B cell (primary cell): ENCODE results near the gene DBP. TPM values are rescaled to one million over a fixed set of nuclear protein-coding genes. Genes with fewer than 3 reads are reported as not detected.

Experiments used
- ATAC-seq: fragments of 200-7000 bp; cut with Tn5 transposase; one replicate; pipeline ENCODE4 v1.10.0; 2021; ENCODE audit warnings: low read depth, mild to moderate bottlenecking, moderate number of reproducible peaks, moderate library complexity
- CTCF ChIA-PET: fragments of 350-600 bp; sonication (Branson Sonifier 250); formaldehyde crosslinking; loops from one replicate; lab custom pipeline; 2021; ENCODE audit warnings: antibody characterized with exemption, inconsistent platforms; lab: Charles Lee
- POLR2A ChIA-PET: fragments of 350-600 bp; sonication (Branson Sonifier 250); formaldehyde crosslinking; loops from one replicate; lab custom pipeline; 2021; ENCODE audit warnings: antibody characterized with exemption; lab: Charles Lee
- DNase-seq: peaks from one replicate; pipeline ENCODE4 v3.0.0; 2013
- H2AFZ ChIP-seq: 2 replicates; pipeline ENCODE4 v1.6.1; 2012; ENCODE audit warnings: mild to moderate bottlenecking, low read depth, low read length; ENCODE audit not compliant: insufficient read depth, poor library complexity, severe bottlenecking
- H3K27ac ChIP-seq, 2 donors: 1 replicate in 1 of 2; 2 replicates in 1 of 2; pipeline ENCODE4 v1.5.1; 2012 to 2013; ENCODE audit warnings: low read length in 2 of 2, mild to moderate bottlenecking in 2 of 2, moderate library complexity in 1 of 2
- H3K27me3 ChIP-seq, 4 experiments: fragments of 200-600 bp in 1 of 4; sonication (generic) in 1 of 4; replicated peaks in 1 of 4; 1 replicate in 2 of 4; 2 replicates in 2 of 4; pipeline versions ENCODE4 v1.6.1 to v1.7.0; 2013 to 2016; ENCODE audit warnings: low read length in 3 of 4, mild to moderate bottlenecking in 2 of 4, mixed read lengths in 1 of 4, moderate library complexity in 1 of 4; ENCODE audit not compliant: insufficient read depth in 4 of 4, control insufficient read depth in 3 of 4; ENCODE audit errors: control extremely low read depth in 1 of 4
- H3K36me3 ChIP-seq, 2 experiments: replicated peaks in 1 of 2; 1 replicate in 1 of 2; 2 replicates in 1 of 2; pipeline versions ENCODE4 v1.6.1 to v1.7.1; 2013; ENCODE audit warnings: low read length in 1 of 2; ENCODE audit not compliant: insufficient read depth in 2 of 2, control insufficient read depth in 1 of 2; ENCODE audit errors: control extremely low read depth in 1 of 2, extremely low read depth in 1 of 2
- H3K4me1 ChIP-seq, 2 donors: fragments of 200-600 bp in 1 of 2; sonication (generic) in 1 of 2; 1 replicate in 1 of 2; 2 replicates in 1 of 2; pipeline versions ENCODE4 v1.5.1 to v1.6.1; 2013 to 2017; ENCODE audit warnings: low read length in 2 of 2; ENCODE audit not compliant: control insufficient read depth in 2 of 2, insufficient read depth in 2 of 2
- H3K4me2 ChIP-seq: replicated peaks from 2 replicates; pipeline ENCODE3; 2012; ENCODE audit warnings: mild to moderate bottlenecking, low read depth, low read length; ENCODE audit not compliant: poor library complexity, severe bottlenecking
- H3K4me3 ChIP-seq, 5 experiments: fragments of 200-600 bp in 1 of 5; sonication (generic) in 1 of 5; 1 replicate in 3 of 5; 2 replicates in 2 of 5; pipeline versions ENCODE4 v1.5.1 to v1.7.0; 2011 to 2016; ENCODE audit warnings: low read length in 4 of 5, mild to moderate bottlenecking in 4 of 5, low read depth in 2 of 5, control low read depth in 1 of 5, moderate library complexity in 1 of 5; ENCODE audit not compliant: insufficient read depth in 1 of 5; ENCODE audit errors: control extremely low read depth in 1 of 5, extremely low read depth in 1 of 5
- H3K79me2 ChIP-seq: fragments of 200-600 bp; sonication (generic); one replicate; pipeline ENCODE4 v1.6.0; 2016; ENCODE audit warnings: low read length; ENCODE audit not compliant: control insufficient read depth, insufficient read depth
- H3K9ac ChIP-seq: fragments of 200-600 bp; sonication (generic); 2 replicates; pipeline ENCODE4 v1.6.1; 2017; ENCODE audit warnings: mild to moderate bottlenecking, low read length, moderate library complexity
- H3K9me3 ChIP-seq, 3 donors: one replicate each; pipeline versions ENCODE4 v1.6.1 to v1.7.1; 2013; ENCODE audit warnings: low read length in 2 of 3; ENCODE audit not compliant: control insufficient read depth in 2 of 3, insufficient read depth in 1 of 3; ENCODE audit errors: control extremely low read depth in 1 of 3
- H4K20me1 ChIP-seq: 2 replicates; pipeline ENCODE4 v1.6.0; 2012; ENCODE audit warnings: mild to moderate bottlenecking, low read length; ENCODE audit not compliant: insufficient read depth, control insufficient read depth, poor library complexity, severe bottlenecking
- H3K27ac Mint-ChIP-seq: one replicate; pipeline ENCODE4 v1.8.0; 2021; ENCODE audit warnings: mixed read lengths
- H3K27me3 Mint-ChIP-seq: one replicate; pipeline ENCODE4 v1.8.0; 2021; ENCODE audit warnings: mixed read lengths
- H3K4me1 Mint-ChIP-seq: one replicate; pipeline ENCODE4 v1.8.0; 2021; ENCODE audit warnings: mixed read lengths
- H3K4me3 Mint-ChIP-seq: one replicate; pipeline ENCODE4 v1.8.0; 2021; ENCODE audit warnings: mixed read lengths
- H3K9me3 Mint-ChIP-seq: one replicate; pipeline ENCODE4 v1.8.0; 2022; ENCODE audit warnings: mixed read lengths; ENCODE audit not compliant: insufficient read depth
- CTCF ChIP-seq: fragments of 200-600 bp; IDR thresholded peaks from one replicate; pipeline ENCODE4 v1.8.0; 2022; ENCODE audit warnings: antibody characterized with exemption, mild to moderate bottlenecking
- EZH2 ChIP-seq: IDR thresholded peaks from 2 replicates; pipeline ENCODE4 v1.6.1; 2012; ENCODE audit warnings: borderline replicate concordance, low read depth, mild to moderate bottlenecking, moderate library complexity, low read length; ENCODE audit not compliant: insufficient read depth, poor library complexity, severe bottlenecking
- WGBS: methylation state at CpG from one replicate; pipeline ENCODE4 v1.1.5; 2013; ENCODE audit warnings: missing lambda C conversion rate; ENCODE audit not compliant: insufficient coverage; 5-methylcytosine and 5-hydroxymethylcytosine counted together
- intact Hi-C: fragments of 100-400 bp; cut with micrococcal nuclease; formaldehyde crosslinking; loops from one replicate; pipeline ENCODE4 v1.10.0; 2022
- polyA plus RNA-seq: library from polyadenylated mRNA; depleted of rRNA; stranded (reverse); fragments of >200 nt; gene quantifications from 2 replicates; pipeline ENCODE4 v1.2.3, GENCODE V29; 2012
- total RNA-seq, 2 donors: library from RNA; stranded (reverse); fragments of 120-200 nt in 1 of 2; gene quantifications; 1 replicate in 1 of 2; 2 replicates in 1 of 2; pipeline versions ENCODE4 v1.2.3 to v1.2.4, GENCODE V29; 2013 to 2022

The DBP gene
- total and polyA plus RNA-seq, 2 donors (not counting 1 experiment from before 2014, with no cell fraction given), result 23.5 to 33.0 TPM

- CTCF ChIA-PET, result interaction anchor here (0.7 to 2.7 kb wide), 7 partner anchors 8 to 356 kb away, joined by 3 to 12 read pairs (median 3); partner anchors contain the start of genes CA11, GYS1 and RUVBL2
- H3K79me2 ChIP-seq, result peaks cover 48% of the 10 kb centered on the region
- peak overlapping the region; percentile 57 to 98 (median 88) for H3K4me3 ChIP-seq
- Mint-ChIP-seq H3K9me3 (peaks cover 4% of the 10 kb centered on the region), H3K27ac (peak overlapping the region; percentile 100), H3K27me3 (no peaks in the 10 kb centered on the region), H3K4me1 (peaks cover 54% of the 10 kb centered on the region), H3K4me3 (peak overlapping the region; percentile 96)
- peak overlapping the region; percentile 89 to 94 for H3K27ac ChIP-seq
- H3K36me3 ChIP-seq, result peaks cover 0 to 14% of the 10 kb centered on the region in 2 experiments
- peaks cover 41% of the 10 kb centered on the region for H4K20me1 ChIP-seq
- H3K4me2 ChIP-seq, result peak overlapping the region; percentile 99
- intact Hi-C loops, result loop anchor here (1.0 to 10.0 kb wide), 10 partner anchors 13 to 1365 kb away; partner anchors contain the start of genes C19orf73, EMP3, FLT3LG and INAFM1
- POLR2A ChIA-PET, result interaction anchor here (0.5 to 3.1 kb wide), 14 partner anchors 8 to 480 kb away, joined by 3 to 23 read pairs (median 5); partner anchors contain the start of genes CA11, NUCB1, RPL18 and SPHK2
- WGBS, result 0% methylated on average over 32 of the region's 38 CpGs
- H3K9me3 ChIP-seq, result peaks cover 0 to 5% (median 0%) of the 10 kb centered on the region in 3 donors
- TF ChIP-seq CTCF (no peak), EZH2 (no peak)
- peak overlapping the region; percentile 82 for H3K9ac ChIP-seq
- DNase-seq (peak; percentile 100), ATAC-seq (peak; percentile 68)
- H3K4me1 ChIP-seq, result peaks cover 40 to 41% of the 10 kb centered on the region in 2 donors
- peak overlapping the region; percentile 76 for H2AFZ ChIP-seq
- no peaks in the 10 kb centered on the region for H3K27me3 ChIP-seq
These were observed 319 bp upstream of the DBP start for GRCh38 chr19:48637449-48637947.
